ENCODE results near the gene KCNK5.

DNA sequence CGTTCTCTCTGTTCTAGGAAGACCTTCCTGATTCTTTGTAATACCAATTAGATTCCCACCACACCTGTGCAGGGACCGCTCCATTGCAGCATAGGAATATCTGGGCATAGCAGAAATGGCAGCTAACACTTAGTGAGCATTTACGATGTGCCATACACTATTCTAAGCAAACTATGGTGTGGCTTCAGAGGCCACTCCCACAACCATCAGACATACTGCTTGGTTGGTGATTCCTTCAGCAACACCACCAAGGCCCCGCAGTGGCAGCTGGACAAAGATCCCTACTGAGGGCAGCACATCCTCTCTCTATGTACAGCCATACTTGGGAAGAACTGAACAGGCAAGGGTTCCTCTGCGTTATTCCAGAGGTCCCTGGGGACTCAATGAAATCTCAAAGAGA, 6.2 kb downstream of the KCNK5 start:
- TF ChIP-seq, protein P1, sequence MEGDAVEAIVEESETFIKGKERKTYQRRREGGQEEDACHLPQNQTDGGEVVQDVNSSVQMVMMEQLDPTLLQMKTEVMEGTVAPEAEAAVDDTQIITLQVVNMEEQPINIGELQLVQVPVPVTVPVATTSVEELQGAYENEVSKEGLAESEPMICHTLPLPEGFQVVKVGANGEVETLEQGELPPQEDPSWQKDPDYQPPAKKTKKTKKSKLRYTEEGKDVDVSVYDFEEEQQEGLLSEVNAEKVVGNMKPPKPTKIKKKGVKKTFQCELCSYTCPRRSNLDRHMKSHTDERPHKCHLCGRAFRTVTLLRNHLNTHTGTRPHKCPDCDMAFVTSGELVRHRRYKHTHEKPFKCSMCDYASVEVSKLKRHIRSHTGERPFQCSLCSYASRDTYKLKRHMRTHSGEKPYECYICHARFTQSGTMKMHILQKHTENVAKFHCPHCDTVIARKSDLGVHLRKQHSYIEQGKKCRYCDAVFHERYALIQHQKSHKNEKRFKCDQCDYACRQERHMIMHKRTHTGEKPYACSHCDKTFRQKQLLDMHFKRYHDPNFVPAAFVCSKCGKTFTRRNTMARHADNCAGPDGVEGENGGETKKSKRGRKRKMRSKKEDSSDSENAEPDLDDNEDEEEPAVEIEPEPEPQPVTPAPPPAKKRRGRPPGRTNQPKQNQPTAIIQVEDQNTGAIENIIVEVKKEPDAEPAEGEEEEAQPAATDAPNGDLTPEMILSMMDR (IDR thresholded peaks at IDR 0.05), result no peak
- no peak for TF ChIP-seq POLR2A (IDR thresholded peaks at IDR 0.05)
